ENCODE measurements around the gene SAMD11. TPM values are rescaled to one million over a fixed set of nuclear protein-coding genes. Genes with fewer than 3 reads are reported as not detected.

SAMD11 gene
- total RNA-seq, 4 donors from 2014 or later, result 14.2 to 21.2 (median 17.4) TPM

GRCh38 chr1:960363-961131, 36.8 kb downstream of the SAMD11 start, which contains the start of gene KLHL17:
Gene KLHL17, plus strand, starts transcription at chr1:960584. Its CDS starts 110 bp downstream, at chr1:960694.
- peak within 1 kb of the TSS in 2 of 4 donors; percentile 40 to 71 for H3K27ac ChIP-seq
- peak; percentile 65 for ATAC-seq
- 2% methylated on average over 9 of the region's 109 CpGs; no CpG with 5 or more reads in 1 of the 2 donors for WGBS, 2 donors (ENCODE audit: low coverage in 1 of 2)
- peaks cover 0 to 45% (median 19%) of the 10 kb centered on the region in 3 donors for H3K4me1 ChIP-seq
- H3K27me3 ChIP-seq, result no peaks in the 10 kb centered on the region
- peak within 1 kb of the TSS; percentile 78 to 94 for H3K4me3 ChIP-seq
- TF ChIP-seq EP300 (IDR thresholded peaks at IDR 0.05) (no peak), POLR2AphosphoS5 (IDR thresholded peaks at IDR 0.05) (no peak), CTCF (IDR thresholded peaks at IDR 0.05) (no peak), POLR2A (IDR thresholded peaks at IDR 0.05) (no peak)
- H3K9me3 ChIP-seq, result no peaks in the 10 kb centered on the region
- peaks cover 0 to 47% of the 10 kb centered on the region in 2 donors for H3K36me3 ChIP-seq

- peaks cover 0 to 50% (median 24%) of the 10 kb centered on the region in 3 donors for H3K4me1 ChIP-seq
- TF ChIP-seq CTCF (IDR thresholded peaks at IDR 0.05) (no peak), POLR2A (IDR thresholded peaks at IDR 0.05) (no peak), EP300 (IDR thresholded peaks at IDR 0.05) (no peak), POLR2AphosphoS5 (IDR thresholded peaks at IDR 0.05) (no peak)
- WGBS, 2 donors (ENCODE audit: low coverage in 1 of 2), result no CpG with 5 or more reads among the region's 56 CpGs
- H3K27me3 ChIP-seq, result no peaks in the 10 kb centered on the region
- peak overlapping the region in 2 of 4 donors; percentile 40 to 71 for H3K27ac ChIP-seq
- no peak for ATAC-seq
- no peaks in the 10 kb centered on the region for H3K9me3 ChIP-seq
- H3K36me3 ChIP-seq, result peaks cover 0 to 40% of the 10 kb centered on the region in 2 donors
- peak overlapping the region; percentile 78 to 94 for H3K4me3 ChIP-seq
These were observed 37.5 kb downstream of the SAMD11 start for GRCh38 chr1:961132-961669.

- H3K27me3 ChIP-seq, result peaks cover 7% of the 10 kb centered on the region
- H3K36me3 ChIP-seq, result peaks cover 0 to 31% of the 10 kb centered on the region in 2 donors
- H3K9me3 ChIP-seq, result no peaks in the 10 kb centered on the region
- no peak overlapping the region for H3K27ac ChIP-seq
- no peak for TF ChIP-seq POLR2A (IDR thresholded peaks at IDR 0.05)
- no peak for TF ChIP-seq EP300 (IDR thresholded peaks at IDR 0.05)
- peaks cover 0 to 55% (median 29%) of the 10 kb centered on the region in 3 donors for H3K4me1 ChIP-seq
- WGBS, 2 donors (ENCODE audit: low coverage in 1 of 2), result no CpG with 5 or more reads among the region's 57 CpGs
- H3K4me3 ChIP-seq, result no peak overlapping the region
- no peak for ATAC-seq
These were observed 38.9 kb downstream of the SAMD11 start for GRCh38 chr1:962381-963300.

GRCh38 chr1:963301-963651, 39.6 kb downstream of the SAMD11 start:
- peaks cover 13% of the 10 kb centered on the region for H3K27me3 ChIP-seq
- 97% methylated on average over 6 of the region's 16 CpGs; no CpG with 5 or more reads in 1 of the 2 donors for WGBS, 2 donors (ENCODE audit: low coverage in 1 of 2)
- peaks cover 0 to 31% of the 10 kb centered on the region in 2 donors for H3K36me3 ChIP-seq
- peaks cover 0 to 49% (median 23%) of the 10 kb centered on the region in 3 donors for H3K4me1 ChIP-seq
- no peak overlapping the region for H3K4me3 ChIP-seq
- no peak overlapping the region for H3K27ac ChIP-seq
- TF ChIP-seq POLR2A (IDR thresholded peaks at IDR 0.05), result no peak
- TF ChIP-seq POLR2AphosphoS5 (IDR thresholded peaks at IDR 0.05), result no peak
- TF ChIP-seq CTCF (IDR thresholded peaks at IDR 0.05), result no peak
- no peak for TF ChIP-seq EP300 (IDR thresholded peaks at IDR 0.05)
- no peak for ATAC-seq
- no peaks in the 10 kb centered on the region for H3K9me3 ChIP-seq

Data from gastroesophageal sphincter (tissue), 4 donors.